Renal pelvis (tissue), 4 donors: ENCODE measurements around the gene HTR6. TPM values are rescaled to one million over a fixed set of nuclear protein-coding genes. Genes with fewer than 3 reads are reported as not detected.
"Not testable (repeated sequence)": the region's sequence is repeated elsewhere in the genome, so short reads cannot be mapped to it uniquely, and the experiment has no call there.

Source experiments
- DNase-seq: peaks from one replicate; pipeline ENCODE4 v3.0.0-alpha.2; 2013
- polyA plus RNA-seq, 3 donors: library from polyadenylated mRNA; unstranded; fragments of 120-200 nt; gene quantifications; one replicate each; pipeline ENCODE4 v1.2.1, GENCODE V29; 2013; ENCODE audit not compliant: insufficient read length in 3 of 3

HTR6 gene
- polyA plus RNA-seq, 3 donors: 2.4 to 2.7 (median 2.7) TPM

- DNase-seq: not testable (repeated sequence)
Measured at GRCh38 chr1:19636749-19637148, 27.9 kb upstream of the HTR6 start.

GRCh38 chr1:19637606-19638005 lies 27.1 kb upstream of the HTR6 start:
- DNase-seq: no peak

GRCh38 chr1:19639228-19639627 lies 25.4 kb upstream of the HTR6 start:
- not testable (repeated sequence) for DNase-seq

- DNase-seq: no peak
Measured at GRCh38 chr1:19639999-19640362, 24.7 kb upstream of the HTR6 start.

GRCh38 chr1:19640363-19641316 lies 24.0 kb upstream of the HTR6 start:
- DNase-seq: no peak

- DNase-seq: no peak
Measured at GRCh38 chr1:19643121-19643520, 21.6 kb upstream of the HTR6 start.

GRCh38 chr1:19643602-19644394 lies 20.9 kb upstream of the HTR6 start, which contains the start of gene NBL1:
Gene NBL1, plus strand, starts transcription at chr1:19644311. Its CDS starts 10,720 bp downstream, at chr1:19655031.
- DNase-seq: no peak

GRCh38 chr1:19644395-19644680 lies 20.3 kb upstream of the HTR6 start:
- no peak for DNase-seq

GRCh38 chr1:19644681-19645410 lies 19.8 kb upstream of the HTR6 start:
- no peak for DNase-seq

- no peak for DNase-seq
Measured at GRCh38 chr1:19645411-19646251, 19.0 kb upstream of the HTR6 start.

GRCh38 chr1:19646377-19647319 lies 18.0 kb upstream of the HTR6 start:
- no peak for DNase-seq

GRCh38 chr1:19647643-19648042 lies 17.0 kb upstream of the HTR6 start:
- DNase-seq: no peak

GRCh38 chr1:19648239-19648638 lies 16.4 kb upstream of the HTR6 start:
- no peak for DNase-seq

GRCh38 chr1:19648689-19649088 lies 16.0 kb upstream of the HTR6 start:
- DNase-seq: no peak

- DNase-seq: no peak
Measured at GRCh38 chr1:19650416-19651140, 14.1 kb upstream of the HTR6 start.

GRCh38 chr1:19651141-19651737 lies 13.4 kb upstream of the HTR6 start:
- DNase-seq: no peak

- no peak for DNase-seq
Measured at GRCh38 chr1:19654386-19654785, 10.3 kb upstream of the HTR6 start.

- no peak for DNase-seq
Measured at GRCh38 chr1:19654886-19655717, 9.6 kb upstream of the HTR6 start.
